Endothelial cell of umbilical vein (primary cell): ENCODE measurements around the gene JTB.

ENCODE experiments used
- CTCF ChIP-seq, 2 donors: IDR thresholded peaks; 1 replicate in 1 of 2; 2 replicates in 1 of 2; pipeline ENCODE4 v1.5.1; 2011; ENCODE audit warnings: low read length in 2 of 2, mild to moderate bottlenecking in 2 of 2, moderate library complexity in 2 of 2, control low read depth in 1 of 2, inconsistent platforms in 1 of 2, low read depth in 1 of 2; ENCODE audit not compliant: insufficient read depth in 1 of 2; ENCODE audit errors: extremely low read depth in 1 of 2
- POLR2A ChIP-seq: IDR thresholded peaks from 2 replicates; pipeline ENCODE4 v1.6.1; 2012; ENCODE audit warnings: low read depth, mild to moderate bottlenecking, control low read depth, low read length
- POLR2AphosphoS5 ChIP-seq: IDR thresholded peaks from 2 replicates; pipeline ENCODE4 v1.6.1; 2012; ENCODE audit warnings: low read depth, mild to moderate bottlenecking, control low read depth, low read length, moderate library complexity; ENCODE audit not compliant: insufficient read depth
- TF ChIP-seq, protein P1 (sequence below): IDR thresholded peaks from 2 replicates; pipeline ENCODE4 v1.6.1; 2011; ENCODE audit not compliant: insufficient read depth, insufficient read length

DNA sequence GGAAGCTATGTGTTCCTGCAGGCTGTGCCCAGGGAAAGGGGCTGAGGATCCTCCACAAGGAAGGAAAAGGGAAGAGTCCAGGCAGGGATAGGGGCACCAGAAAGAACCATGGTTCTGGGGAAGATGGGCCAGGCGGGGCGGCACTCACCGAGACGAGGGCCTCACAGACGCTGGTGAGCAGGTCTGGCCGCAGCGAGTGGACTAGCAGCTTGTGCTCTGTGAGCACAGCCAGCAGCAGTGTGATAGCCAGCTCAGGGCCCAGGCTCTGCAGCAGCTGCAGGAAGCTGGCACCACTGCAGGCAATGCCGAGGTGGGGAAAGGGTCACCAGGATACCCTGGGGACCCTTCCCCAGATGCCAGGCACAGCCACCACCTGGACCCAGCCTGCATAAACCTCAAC, 36.7 kb downstream of the JTB start:
- no peak for TF ChIP-seq CTCF (IDR thresholded peaks at IDR 0.05; ENCODE audit: extremely low read depth in 1 of 2, insufficient read depth in 1 of 2, low read depth in 1 of 2, low read length in 2 of 2)
- TF ChIP-seq POLR2AphosphoS5 = no peak
- TF ChIP-seq, protein P1, sequence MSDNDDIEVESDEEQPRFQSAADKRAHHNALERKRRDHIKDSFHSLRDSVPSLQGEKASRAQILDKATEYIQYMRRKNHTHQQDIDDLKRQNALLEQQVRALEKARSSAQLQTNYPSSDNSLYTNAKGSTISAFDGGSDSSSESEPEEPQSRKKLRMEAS = no peak
- TF ChIP-seq POLR2A = no peak
